T follicular helper cell (primary cell): ENCODE results near the gene ALLC.

Source experiments
- DNase-seq: peaks from one replicate; pipeline ENCODE4 v3.0.0-alpha.2; 2020; ENCODE audit warnings: low read depth

ALLC gene

GRCh38 chr2:3725458-3726250 is 67.7 kb downstream of the ALLC start:
- no peak for DNase-seq

GRCh38 chr2:3726511-3726910 is 68.5 kb downstream of the ALLC start:
- DNase-seq: no peak

- no peak for DNase-seq
Observed at GRCh38 chr2:3727397-3728045, 69.5 kb downstream of the ALLC start.

GRCh38 chr2:3728104-3729054 is 70.4 kb downstream of the ALLC start:
- DNase-seq: no peak

GRCh38 chr2:3729055-3729448 is 71.1 kb downstream of the ALLC start:
- DNase-seq: no peak

GRCh38 chr2:3729786-3730185 is 71.8 kb downstream of the ALLC start:
- DNase-seq: no peak

- no peak for DNase-seq
Observed at GRCh38 chr2:3730646-3731045, 72.6 kb downstream of the ALLC start.

GRCh38 chr2:3731829-3732228 is 73.8 kb downstream of the ALLC start:
- DNase-seq: no peak

- no peak for DNase-seq
Observed at GRCh38 chr2:3736112-3736511, 78.1 kb downstream of the ALLC start.

GRCh38 chr2:3737128-3737527 is 79.1 kb downstream of the ALLC start:
- no peak for DNase-seq

- no peak for DNase-seq
Observed at GRCh38 chr2:3738454-3738853, 80.5 kb downstream of the ALLC start.

GRCh38 chr2:3739313-3739712 is 81.3 kb downstream of the ALLC start:
- no peak for DNase-seq

GRCh38 chr2:3741396-3741795 is 83.4 kb downstream of the ALLC start:
- no peak for DNase-seq

- DNase-seq: no peak
Observed at GRCh38 chr2:3741867-3742602, 84.0 kb downstream of the ALLC start.

- no peak for DNase-seq
Observed at GRCh38 chr2:3742743-3743508, 84.9 kb downstream of the ALLC start.

GRCh38 chr2:3743951-3744555 is 86.1 kb downstream of the ALLC start:
- DNase-seq: no peak

GRCh38 chr2:3745920-3746319 is 87.9 kb downstream of the ALLC start:
- no peak for DNase-seq

- DNase-seq: no peak
Observed at GRCh38 chr2:3747032-3747654, 89.1 kb downstream of the ALLC start.

- no peak for DNase-seq
Observed at GRCh38 chr2:3747826-3748225, 89.8 kb downstream of the ALLC start.

GRCh38 chr2:3749201-3749600 is 91.2 kb downstream of the ALLC start:
- no peak for DNase-seq
